ENCODE data around the gene NFATC3. TPM values are rescaled to one million over a fixed set of nuclear protein-coding genes. Genes with fewer than 3 reads are reported as not detected.

Gene NFATC3
- total RNA-seq, 2 donors from 2014 or later = 22.5 to 29.3 TPM

- intact Hi-C loops (cut with DNase I) = no loop called here
- no peak overlapping the region for H3K4me3 ChIP-seq
- H3K9me3 ChIP-seq = no peaks in the 10 kb centered on the region
- H3K27ac ChIP-seq = no peak overlapping the region
- H3K27me3 ChIP-seq = no peaks in the 10 kb centered on the region
- TF ChIP-seq, protein P1, sequence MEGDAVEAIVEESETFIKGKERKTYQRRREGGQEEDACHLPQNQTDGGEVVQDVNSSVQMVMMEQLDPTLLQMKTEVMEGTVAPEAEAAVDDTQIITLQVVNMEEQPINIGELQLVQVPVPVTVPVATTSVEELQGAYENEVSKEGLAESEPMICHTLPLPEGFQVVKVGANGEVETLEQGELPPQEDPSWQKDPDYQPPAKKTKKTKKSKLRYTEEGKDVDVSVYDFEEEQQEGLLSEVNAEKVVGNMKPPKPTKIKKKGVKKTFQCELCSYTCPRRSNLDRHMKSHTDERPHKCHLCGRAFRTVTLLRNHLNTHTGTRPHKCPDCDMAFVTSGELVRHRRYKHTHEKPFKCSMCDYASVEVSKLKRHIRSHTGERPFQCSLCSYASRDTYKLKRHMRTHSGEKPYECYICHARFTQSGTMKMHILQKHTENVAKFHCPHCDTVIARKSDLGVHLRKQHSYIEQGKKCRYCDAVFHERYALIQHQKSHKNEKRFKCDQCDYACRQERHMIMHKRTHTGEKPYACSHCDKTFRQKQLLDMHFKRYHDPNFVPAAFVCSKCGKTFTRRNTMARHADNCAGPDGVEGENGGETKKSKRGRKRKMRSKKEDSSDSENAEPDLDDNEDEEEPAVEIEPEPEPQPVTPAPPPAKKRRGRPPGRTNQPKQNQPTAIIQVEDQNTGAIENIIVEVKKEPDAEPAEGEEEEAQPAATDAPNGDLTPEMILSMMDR (IDR thresholded peaks at IDR 0.05) = no peak
- peaks cover 6% of the 10 kb centered on the region for H3K4me1 ChIP-seq
- no peak overlapping the region for H3K9ac ChIP-seq (ENCODE audit: low read depth in 2 of 2, low read length in 2 of 2)
- no peaks in the 10 kb centered on the region for H3K36me3 ChIP-seq
- DNase-seq = no peak
These were observed 190.5 kb downstream of the NFATC3 start for GRCh38 chr16:68275611-68276191.

DNA sequence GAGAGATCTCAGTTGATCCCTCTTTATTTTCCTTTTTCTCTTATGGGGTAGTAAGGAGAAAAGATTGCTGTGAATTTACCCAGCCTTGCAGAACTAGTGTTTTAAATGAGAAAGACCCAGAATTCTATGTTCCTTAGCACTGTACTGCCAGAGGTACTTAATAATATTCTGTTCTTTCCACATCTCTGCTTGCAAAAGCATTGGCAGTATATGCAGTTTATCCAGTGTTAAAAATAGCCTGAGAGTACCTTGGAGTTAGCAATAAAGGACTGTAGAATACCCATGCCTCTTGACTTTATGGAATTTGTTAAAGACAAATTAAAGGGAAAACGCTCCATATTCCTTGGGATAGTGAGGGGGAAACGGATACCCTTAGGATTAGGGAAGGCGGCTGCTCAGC, 191.1 kb downstream of the NFATC3 start:
- intact Hi-C loops (cut with DNase I) = no loop called here
- no peak overlapping the region for H3K4me3 ChIP-seq
- H3K27ac ChIP-seq = no peak overlapping the region
- no peaks in the 10 kb centered on the region for H3K27me3 ChIP-seq
- peaks cover 6% of the 10 kb centered on the region for H3K4me1 ChIP-seq
- TF ChIP-seq, protein P1 (IDR thresholded peaks at IDR 0.05) = no peak
- no peaks in the 10 kb centered on the region for H3K36me3 ChIP-seq
- H3K9me3 ChIP-seq = no peaks in the 10 kb centered on the region
- DNase-seq = no peak
- no peak overlapping the region for H3K9ac ChIP-seq (ENCODE audit: low read depth in 2 of 2, low read length in 2 of 2)

Small RNA genes within 50 kb of the gene (microRNA-seq; reads per million reads assigned to microRNA genes)
- not detected for gene MIR6773

Other genes starting within 250 kb of the NFATC3 start
- gene THAP11, start 243.1 kb upstream of the NFATC3 start, total RNA-seq = 10 to 100 TPM; 22.0 to 33.2 TPM
- gene NUTF2, start 238.4 kb upstream of the NFATC3 start, total RNA-seq = 100 to 1,000 TPM in 1 of 2 donors, 10 to 100 TPM in 1; 58.3 to 108 TPM
- 10 to 100 TPM; 25.6 to 38.9 TPM for gene CENPT, start 237.7 kb upstream of the NFATC3 start, total RNA-seq
- gene EDC4, start 212.3 kb upstream of the NFATC3 start, total RNA-seq = 10 to 100 TPM; 58.6 to 96.5 TPM
- under 1 TPM; 0.93 to 0.96 TPM for gene NRN1L, start 200.5 kb upstream of the NFATC3 start, total RNA-seq
- gene PSKH1, start 192.1 kb upstream of the NFATC3 start, total RNA-seq = 10 to 100 TPM; 24.5 to 34.7 TPM
- 1 to 10 TPM in 1 of 2 donors, under 1 TPM in 1; 0.64 to 2.2 TPM for gene CTRL, start 153.5 kb upstream of the NFATC3 start, total RNA-seq
- gene PSMB10, start 148.5 kb upstream of the NFATC3 start, total RNA-seq = 100 to 1,000 TPM; 120 to 124 TPM
- gene LCAT, start 141.2 kb upstream of the NFATC3 start, total RNA-seq = 1 to 10 TPM; 3.4 to 3.6 TPM
- gene SLC12A4, start 116.7 kb upstream of the NFATC3 start, total RNA-seq = 10 to 100 TPM in 1 of 2 donors, 1 to 10 TPM in 1; 8.7 to 17.0 TPM
- not detected for gene DPEP3, start 104.9 kb upstream of the NFATC3 start, total RNA-seq
- under 1 TPM; 0.88 to 0.96 TPM for gene DPEP2, start 85.9 kb upstream of the NFATC3 start, total RNA-seq
- not detected for gene DPEP2NB, start 69.5 kb upstream of the NFATC3 start, total RNA-seq
- 10 to 100 TPM in 1 of 2 donors, 1 to 10 TPM in 1; 6.8 to 10.7 TPM for gene DDX28, start 62.1 kb upstream of the NFATC3 start, total RNA-seq
- 10 to 100 TPM; 13.1 to 24.6 TPM for gene DUS2, start 62.1 kb upstream of the NFATC3 start, total RNA-seq
- gene ESRP2, start 150.8 kb downstream of the NFATC3 start, total RNA-seq = 100 to 1,000 TPM in 1 of 2 donors, 10 to 100 TPM in 1; 76.6 to 119 TPM
- 10 to 100 TPM; 11.6 to 13.9 TPM for gene PLA2G15, start 160.0 kb downstream of the NFATC3 start, total RNA-seq
- gene SLC7A6, start 179.2 kb downstream of the NFATC3 start, total RNA-seq = 10 to 100 TPM; 22.0 to 42.2 TPM
- gene SLC7A6OS, start 225.6 kb downstream of the NFATC3 start, total RNA-seq = 10 to 100 TPM; 15.2 to 16.6 TPM
- gene PRMT7, start 225.6 kb downstream of the NFATC3 start, total RNA-seq = 10 to 100 TPM; 18.0 to 45.4 TPM